ENCODE measurements around the gene ZNF558. TPM values are rescaled to one million over a fixed set of nuclear protein-coding genes. Genes with fewer than 3 reads are reported as not detected.
A peak's percentile ranks its signal among the peaks of the same experiment; 100 is the strongest.

Gene ZNF558
- 10 to 100 TPM; 20.9 to 26.8 (median 23.8) TPM for total RNA-seq
- total RNA-seq (2013), result 37.7 TPM

DNA sequence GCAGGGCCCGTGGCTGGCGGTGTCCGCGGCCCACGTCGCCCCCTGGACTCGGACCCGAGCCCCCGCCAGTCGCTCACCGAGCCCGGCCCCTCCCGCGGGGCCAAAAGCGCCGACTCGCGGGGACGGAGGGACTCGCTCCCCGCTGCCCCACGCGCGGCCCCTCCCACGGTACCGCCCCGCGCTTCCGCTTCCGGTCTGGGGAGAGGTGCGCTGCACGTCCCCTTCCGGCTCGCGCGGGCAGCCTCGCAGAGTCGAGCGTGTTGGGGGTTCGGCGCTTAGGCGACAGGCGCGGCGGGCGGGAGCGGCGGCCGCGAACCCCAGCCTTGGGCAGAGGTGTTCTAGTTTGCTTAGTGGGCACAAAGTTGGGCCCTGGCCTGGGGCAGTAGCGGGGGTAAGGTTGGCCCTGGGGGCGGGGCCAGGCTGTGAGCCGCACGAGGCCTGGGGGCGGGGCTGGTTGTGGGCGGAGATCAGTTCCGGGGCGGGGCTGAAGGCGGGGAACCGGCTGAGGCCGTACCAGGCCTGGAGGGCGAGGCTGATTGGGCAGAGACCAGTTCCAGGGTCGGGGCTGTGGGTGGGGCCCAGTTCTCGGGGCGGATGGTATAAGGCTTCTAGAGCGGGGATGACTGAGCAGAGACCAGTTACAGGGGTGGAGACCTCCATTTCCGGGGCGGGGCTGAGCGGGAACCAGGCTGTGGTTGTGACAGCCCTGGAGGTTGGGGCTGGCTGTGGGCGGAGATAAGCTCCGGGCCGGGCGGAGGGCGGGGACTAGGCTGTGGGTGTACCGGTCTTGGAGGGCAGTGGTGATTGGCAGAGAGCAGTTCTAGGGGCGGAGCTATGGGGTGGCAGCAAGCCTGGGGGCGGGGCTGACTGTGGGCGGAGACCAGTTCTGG lies at the start of gene ZNF558, which contains the start of gene MBD3L1:
TSS of gene ZNF558 (minus strand) at position 173 of the 890 bp plus-strand sequence. CDS start 9,645 bp downstream, outside the sequence.
TSS of gene MBD3L1 (plus strand) at position 246 of the 890 bp plus-strand sequence. CDS start 10,302 bp downstream, outside the sequence.
- no peaks in the 10 kb centered on the region for H3K9me3 ChIP-seq (ENCODE audit: control insufficient read depth, insufficient read depth, low read length)
- peaks cover 15% of the 10 kb centered on the region for H3K4me1 ChIP-seq (ENCODE audit: control insufficient read depth, insufficient read depth, low read length)
- TF ChIP-seq, protein P1, sequence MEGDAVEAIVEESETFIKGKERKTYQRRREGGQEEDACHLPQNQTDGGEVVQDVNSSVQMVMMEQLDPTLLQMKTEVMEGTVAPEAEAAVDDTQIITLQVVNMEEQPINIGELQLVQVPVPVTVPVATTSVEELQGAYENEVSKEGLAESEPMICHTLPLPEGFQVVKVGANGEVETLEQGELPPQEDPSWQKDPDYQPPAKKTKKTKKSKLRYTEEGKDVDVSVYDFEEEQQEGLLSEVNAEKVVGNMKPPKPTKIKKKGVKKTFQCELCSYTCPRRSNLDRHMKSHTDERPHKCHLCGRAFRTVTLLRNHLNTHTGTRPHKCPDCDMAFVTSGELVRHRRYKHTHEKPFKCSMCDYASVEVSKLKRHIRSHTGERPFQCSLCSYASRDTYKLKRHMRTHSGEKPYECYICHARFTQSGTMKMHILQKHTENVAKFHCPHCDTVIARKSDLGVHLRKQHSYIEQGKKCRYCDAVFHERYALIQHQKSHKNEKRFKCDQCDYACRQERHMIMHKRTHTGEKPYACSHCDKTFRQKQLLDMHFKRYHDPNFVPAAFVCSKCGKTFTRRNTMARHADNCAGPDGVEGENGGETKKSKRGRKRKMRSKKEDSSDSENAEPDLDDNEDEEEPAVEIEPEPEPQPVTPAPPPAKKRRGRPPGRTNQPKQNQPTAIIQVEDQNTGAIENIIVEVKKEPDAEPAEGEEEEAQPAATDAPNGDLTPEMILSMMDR (IDR thresholded peaks at IDR 0.05), result peak; percentile 28
- DNase-seq (peak; percentile 98 to 100), ATAC-seq (peak; percentile 85 to 94 (median 85))
- no peaks in the 10 kb centered on the region for H3K36me3 Mint-ChIP-seq
- H3K4me3 Mint-ChIP-seq, result peak within 1 kb of the TSS; percentile 90
- peaks cover 7 to 22% of the 10 kb centered on the region in 2 donors for H3K4me1 Mint-ChIP-seq
- WGBS (ENCODE audit: insufficient coverage), result under 1% methylated on average over 78 of the region's 78 CpGs
- peak within 1 kb of the TSS; percentile 59 for H3K4me3 ChIP-seq (ENCODE audit: low read length)
- H3K36me3 ChIP-seq (ENCODE audit: control insufficient read depth, insufficient read depth, low read length), result no peaks in the 10 kb centered on the region
- H3K27ac Mint-ChIP-seq, result peak within 1 kb of the TSS; percentile 89 to 94
- H3K27ac ChIP-seq (ENCODE audit: low read length), result peak within 1 kb of the TSS; percentile 82
- H3K27me3 ChIP-seq (ENCODE audit: control insufficient read depth, insufficient read depth, low read length), result no peaks in the 10 kb centered on the region
- H3K9me3 Mint-ChIP-seq, result no peaks in the 10 kb centered on the region
- H3K27me3 Mint-ChIP-seq (ENCODE audit: low read depth in 2 of 2), result no peaks in the 10 kb centered on the region
- intact Hi-C loops (cut with micrococcal nuclease), result no loop called here

DNA sequence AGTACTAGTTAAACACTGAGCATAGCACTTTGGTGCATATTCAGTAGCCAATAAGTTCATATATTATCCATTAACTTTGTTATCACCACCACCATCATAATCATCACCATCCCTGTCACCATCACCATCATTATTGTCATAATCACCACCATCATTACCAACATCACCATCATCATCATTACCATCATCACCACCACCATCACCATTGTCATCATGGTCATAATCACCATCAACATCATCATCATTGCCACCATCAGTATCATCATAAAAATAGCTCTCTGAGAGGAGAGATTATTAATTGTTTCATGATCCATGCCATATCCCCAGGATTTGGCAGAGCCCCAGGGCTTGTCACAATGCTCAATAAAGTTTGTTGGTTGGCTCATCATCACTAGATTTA lies 49.4 kb upstream of the ZNF558 start:
- H3K4me1 ChIP-seq (ENCODE audit: control insufficient read depth, insufficient read depth, low read length), result no peaks in the 10 kb centered on the region
- H3K36me3 Mint-ChIP-seq, result no peaks in the 10 kb centered on the region
- no peaks in the 10 kb centered on the region for H3K36me3 ChIP-seq (ENCODE audit: control insufficient read depth, insufficient read depth, low read length)
- H3K27me3 Mint-ChIP-seq (ENCODE audit: low read depth in 2 of 2), result peaks cover 11% of the 10 kb centered on the region in 2 donors
- H3K4me3 Mint-ChIP-seq, result no peak overlapping the region
- no peak overlapping the region for H3K27ac ChIP-seq (ENCODE audit: low read length)
- H3K27me3 ChIP-seq (ENCODE audit: control insufficient read depth, insufficient read depth, low read length), result no peaks in the 10 kb centered on the region
- intact Hi-C loops (cut with micrococcal nuclease), result no loop called here
- no peak for DNase-seq
- H3K4me1 Mint-ChIP-seq, result no peaks in the 10 kb centered on the region
- H3K9me3 ChIP-seq (ENCODE audit: control insufficient read depth, insufficient read depth, low read length), result no peaks in the 10 kb centered on the region
- TF ChIP-seq, protein P1 (IDR thresholded peaks at IDR 0.05), result no peak
- H3K27ac Mint-ChIP-seq, result no peak overlapping the region
- no peak for ATAC-seq
- H3K9me3 Mint-ChIP-seq, result peaks cover 6 to 13% of the 10 kb centered on the region in 2 donors
- no peak overlapping the region for H3K4me3 ChIP-seq (ENCODE audit: low read length)

DNA sequence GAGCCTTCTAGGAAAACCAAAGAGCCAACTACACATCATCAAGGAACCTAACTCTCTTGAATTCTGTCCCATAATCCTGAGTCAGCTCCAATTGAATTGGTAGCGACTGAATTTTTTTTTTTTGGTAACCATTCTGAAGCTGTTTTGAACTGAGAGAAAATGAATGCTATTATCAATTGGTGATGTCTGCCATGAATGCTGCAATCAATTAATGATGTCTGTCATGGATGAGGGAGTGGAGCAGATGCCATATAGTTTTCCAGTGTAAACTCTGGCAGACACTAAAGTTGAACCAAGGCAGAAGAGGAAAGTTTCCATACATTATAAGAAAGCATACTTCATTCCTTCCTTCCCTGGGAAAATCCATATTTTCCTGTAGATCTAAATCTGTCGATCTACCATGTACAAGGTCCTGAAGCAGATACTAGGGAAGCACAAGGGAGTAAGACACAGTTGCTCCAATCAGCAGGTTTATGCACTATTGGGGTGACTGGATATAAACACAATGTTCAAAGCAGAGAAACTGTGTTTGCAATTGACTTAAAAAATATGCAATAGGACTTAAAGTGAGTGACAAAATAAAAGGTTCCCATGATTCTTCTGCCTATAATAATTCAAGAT lies 48.9 kb upstream of the ZNF558 start:
- Mint-ChIP-seq H3K36me3 (no peaks in the 10 kb centered on the region), H3K27me3 (ENCODE audit: low read depth in 2 of 2) (peaks cover 11% of the 10 kb centered on the region in 2 donors), H3K4me1 (no peaks in the 10 kb centered on the region), H3K9me3 (peaks cover 6 to 13% of the 10 kb centered on the region in 2 donors), H3K4me3 (no peak overlapping the region), H3K27ac (no peak overlapping the region)
- Histone ChIP-seq H3K27me3 (ENCODE audit: control insufficient read depth, insufficient read depth, low read length) (no peaks in the 10 kb centered on the region), H3K4me3 (ENCODE audit: low read length) (no peak overlapping the region), H3K36me3 (ENCODE audit: control insufficient read depth, insufficient read depth, low read length) (no peaks in the 10 kb centered on the region), H3K9me3 (ENCODE audit: control insufficient read depth, insufficient read depth, low read length) (no peaks in the 10 kb centered on the region), H3K4me1 (ENCODE audit: control insufficient read depth, insufficient read depth, low read length) (no peaks in the 10 kb centered on the region), H3K27ac (ENCODE audit: low read length) (no peak overlapping the region)
- TF ChIP-seq, protein P1 (IDR thresholded peaks at IDR 0.05), result no peak
- WGBS (ENCODE audit: insufficient coverage), result 72% methylated on average over 2 of the region's 2 CpGs
- no peak for DNase-seq
- no peak for ATAC-seq
- intact Hi-C loops (cut with micrococcal nuclease), result no loop called here

Data from natural killer cell (primary cell).